Body of pancreas (tissue), 4 donors: ENCODE data around the gene DNMT3A. TPM values are rescaled to one million over a fixed set of nuclear protein-coding genes. Genes with fewer than 3 reads are reported as not detected.

Source experiments
- ATAC-seq: fragments of 150-250 bp; one replicate; pipeline ENCODE4 v1.9.1; 2016
- DNase-seq, 4 donors: peaks; one replicate each; pipeline ENCODE4 v3.0.0-alpha.2; 2019
- H3K27ac ChIP-seq, 4 donors: fragments of 200-600 bp; sonication (generic); 1 replicate in 3 of 4; 2 replicates in 1 of 4; pipeline versions ENCODE4 v1.5.1 to v1.6.1; 2016 to 2019; ENCODE audit warnings: mild to moderate bottlenecking in 1 of 4, mixed read lengths in 1 of 4, moderate library complexity in 1 of 4
- H3K27me3 ChIP-seq, 2 donors: fragments of 200-600 bp; sonication (generic); one replicate each; pipeline ENCODE4 v1.6.0; 2016; ENCODE audit warnings: mild to moderate bottlenecking in 1 of 2
- H3K36me3 ChIP-seq, 2 donors: fragments of 200-600 bp; sonication (generic); replicated peaks in 1 of 2; 2 replicates each; pipeline ENCODE4 v1.5.1; 2016; ENCODE audit warnings: low read depth in 2 of 2; ENCODE audit not compliant: insufficient read depth in 1 of 2
- H3K4me1 ChIP-seq: fragments of 200-600 bp; sonication (generic); one replicate; pipeline ENCODE4 v1.6.0; 2016
- H3K4me3 ChIP-seq, 2 donors: fragments of 200-600 bp; sonication (generic); 1 replicate in 1 of 2; 2 replicates in 1 of 2; pipeline ENCODE4 v1.5.1; 2016 to 2019
- H3K9me3 ChIP-seq, 3 donors: fragments of 200-600 bp; sonication (generic); 1 replicate in 2 of 3; 2 replicates in 1 of 3; pipeline ENCODE4 v1.5.1; 2016
- CTCF ChIP-seq, 7 experiments: fragments of 450-650 bp in 4 of 7; fragments of 200-600 bp in 3 of 7; sonication (generic) in 3 of 7; IDR thresholded peaks; one replicate each; pipeline ENCODE4 v1.5.1; 2016 to 2019; ENCODE audit warnings: antibody characterized with exemption in 7 of 7
- POLR2A ChIP-seq, 3 donors: fragments of 450-650 bp; IDR thresholded peaks; one replicate each; pipeline ENCODE4 v1.6.1; 2016; ENCODE audit warnings: antibody characterized with exemption in 3 of 3, mild to moderate bottlenecking in 2 of 3
- WGBS, 2 donors: methylation state at CpG; one replicate each; pipeline ENCODE4 v1.1.5; 2017; 5-methylcytosine and 5-hydroxymethylcytosine counted together
- intact Hi-C: fragments of 100-400 bp; cut with DNase I; formaldehyde crosslinking; loops from one replicate; pipeline ENCODE4 v1.15.1; 2023
- total RNA-seq, 2 donors: library from RNA; depleted of rRNA; stranded (reverse); fragments of >200 nt; gene quantifications; one replicate each; pipeline ENCODE4 v1.1.0, GENCODE V29; 2016

The DNMT3A gene
- total RNA-seq, 2 donors from 2014 or later, result 18.7 to 27.4 TPM

DNA sequence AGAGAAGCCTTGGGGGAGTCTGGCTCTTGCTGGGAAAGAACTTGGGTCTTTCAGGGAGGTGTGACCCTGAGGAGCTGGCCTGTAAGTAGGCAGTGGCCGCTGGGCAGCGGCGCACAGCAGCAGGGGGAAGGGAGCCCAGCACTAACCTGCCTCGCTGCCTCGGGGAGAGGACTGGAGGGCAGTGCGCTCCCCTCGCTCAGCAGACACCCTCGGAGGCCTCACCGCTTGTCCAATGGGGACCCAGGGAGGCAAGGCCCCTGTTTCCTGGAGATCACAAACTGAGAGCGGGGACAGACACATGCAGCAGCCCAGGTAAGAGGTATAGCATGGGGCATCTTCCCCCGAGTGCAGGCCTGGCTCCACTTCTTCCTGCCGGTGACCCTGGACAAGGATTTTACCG, 3.3 kb downstream of the DNMT3A start:
- no peaks in the 10 kb centered on the region for H3K27me3 ChIP-seq
- no peak overlapping the region for H3K27ac ChIP-seq
- 82 to 88% methylated on average over 11 to 13 of the region's 13 CpGs for WGBS, 2 donors
- no peak overlapping the region for H3K4me3 ChIP-seq
- TF ChIP-seq POLR2A (IDR thresholded peaks at IDR 0.05), result no peak
- TF ChIP-seq CTCF (IDR thresholded peaks at IDR 0.05), result no peak
- intact Hi-C loops, result no loop called here
- peaks cover 48% of the 10 kb centered on the region for H3K4me1 ChIP-seq
- DNase-seq (no peak), ATAC-seq (no peak)
- no peaks in the 10 kb centered on the region for H3K36me3 ChIP-seq
- no peaks in the 10 kb centered on the region for H3K9me3 ChIP-seq

DNA sequence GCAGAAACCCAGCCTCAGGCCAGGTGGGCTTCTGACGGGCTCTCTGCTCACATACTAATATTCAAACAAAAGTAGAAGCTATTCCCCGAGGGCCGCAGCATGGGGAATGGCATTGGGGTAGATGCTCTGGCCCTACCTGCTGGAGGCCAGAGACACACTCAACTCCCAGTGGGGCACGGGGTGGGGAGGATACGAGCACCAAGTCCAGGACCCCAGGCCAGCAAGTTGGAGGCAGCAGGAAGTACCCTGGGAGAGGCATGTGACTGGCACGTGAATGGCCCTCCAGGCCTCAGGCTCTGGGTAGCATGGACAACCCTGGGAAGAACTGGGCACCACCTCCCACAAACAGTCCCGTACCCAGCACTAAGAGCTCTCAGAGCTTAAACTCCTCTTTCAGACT, 3.8 kb downstream of the DNMT3A start:
- 74 to 86% methylated on average over 4 to 7 of the region's 7 CpGs for WGBS, 2 donors
- Histone ChIP-seq H3K9me3 (no peaks in the 10 kb centered on the region), H3K4me1 (peaks cover 47% of the 10 kb centered on the region), H3K27ac (no peak overlapping the region), H3K4me3 (no peak overlapping the region), H3K27me3 (no peaks in the 10 kb centered on the region), H3K36me3 (no peaks in the 10 kb centered on the region)
- DNase-seq, result no peak
- ATAC-seq, result no peak
- TF ChIP-seq POLR2A (IDR thresholded peaks at IDR 0.05) (no peak), CTCF (IDR thresholded peaks at IDR 0.05) (no peak)
- intact Hi-C loops, result no loop called here

GRCh38 chr2:25337276-25337675, 4.4 kb downstream of the DNMT3A start:
- DNase-seq, result no peak
- WGBS, 2 donors, result 75 to 78% methylated on average over 7 to 9 of the region's 10 CpGs
- Histone ChIP-seq H3K9me3 (no peaks in the 10 kb centered on the region), H3K4me3 (no peak overlapping the region), H3K36me3 (no peaks in the 10 kb centered on the region), H3K27ac (no peak overlapping the region), H3K27me3 (no peaks in the 10 kb centered on the region), H3K4me1 (peaks cover 48% of the 10 kb centered on the region)
- no peak for TF ChIP-seq CTCF (IDR thresholded peaks at IDR 0.05)
- TF ChIP-seq POLR2A (IDR thresholded peaks at IDR 0.05), result no peak
- ATAC-seq, result no peak
- intact Hi-C loops, result no loop called here

- H3K27me3 ChIP-seq, result no peaks in the 10 kb centered on the region
- intact Hi-C loops, result no loop called here
- TF ChIP-seq POLR2A (IDR thresholded peaks at IDR 0.05), result no peak
- no peak for TF ChIP-seq CTCF (IDR thresholded peaks at IDR 0.05)
- no peaks in the 10 kb centered on the region for H3K36me3 ChIP-seq
- DNase-seq, result no peak
- H3K4me3 ChIP-seq, result no peak overlapping the region
- no peak overlapping the region for H3K27ac ChIP-seq
- no peaks in the 10 kb centered on the region for H3K9me3 ChIP-seq
- WGBS, 2 donors, result 83 to 91% methylated on average over 8 to 10 of the region's 10 CpGs
- ATAC-seq, result no peak
- peaks cover 53% of the 10 kb centered on the region for H3K4me1 ChIP-seq
These were observed 5.3 kb downstream of the DNMT3A start for GRCh38 chr2:25336383-25336841.

GRCh38 chr2:25335971-25336370, 5.8 kb downstream of the DNMT3A start:
- intact Hi-C loops, result no loop called here
- Histone ChIP-seq H3K4me1 (peaks cover 53% of the 10 kb centered on the region), H3K27ac (no peak overlapping the region), H3K36me3 (no peaks in the 10 kb centered on the region), H3K27me3 (no peaks in the 10 kb centered on the region), H3K4me3 (no peak overlapping the region), H3K9me3 (no peaks in the 10 kb centered on the region)
- ATAC-seq (no peak), DNase-seq (no peak)
- WGBS, 2 donors, result 66 to 83% methylated on average over 1 to 6 of the region's 6 CpGs
- TF ChIP-seq CTCF (IDR thresholded peaks at IDR 0.05), result no peak
- no peak for TF ChIP-seq POLR2A (IDR thresholded peaks at IDR 0.05)
